Measurements from ENCODE around the gene SNX3.

DNA sequence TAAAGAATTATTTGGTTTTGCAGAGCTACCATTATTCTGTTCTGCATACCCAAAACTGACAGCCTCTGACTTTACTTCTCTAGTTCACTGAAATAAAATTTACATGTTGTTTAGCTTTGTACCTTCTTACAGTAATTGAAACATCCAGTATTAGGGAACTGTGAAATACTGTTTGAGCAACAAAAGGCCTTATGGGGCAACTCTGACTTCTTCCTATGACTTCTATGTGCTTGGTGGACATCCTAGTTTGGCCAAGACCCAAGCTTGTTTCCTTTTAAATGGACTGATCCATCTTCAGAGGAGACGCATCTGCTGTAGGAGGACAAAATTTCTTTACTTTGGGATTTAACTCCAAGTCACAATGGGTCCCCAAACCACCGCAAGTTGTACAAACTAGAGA is 50.3 kb downstream of the SNX3 start:
- TF ChIP-seq CTCF (IDR thresholded peaks at IDR 0.05; ENCODE audit: low read depth, low read length) (no peak), EZH2phosphoT487 (IDR thresholded peaks at IDR 0.05; ENCODE audit: low read depth) (no peak)
